ENCODE measurements around the gene GABRA5. TPM values are rescaled to one million over a fixed set of nuclear protein-coding genes. Genes with fewer than 3 reads are reported as not detected.
"Not testable (repeated sequence)": the region's sequence is repeated elsewhere in the genome, so short reads cannot be mapped to it uniquely, and the experiment has no call there.

Gene GABRA5
- polyA plus RNA-seq, 4 donors = 0.24 to 0.36 (median 0.27) TPM

GRCh38 chr15:26875476-26875850, 8.6 kb downstream of the GABRA5 start:
- DNase-seq (ENCODE audit: low read depth in 4 of 4, low spot score in 2 of 4) = no peak

DNA sequence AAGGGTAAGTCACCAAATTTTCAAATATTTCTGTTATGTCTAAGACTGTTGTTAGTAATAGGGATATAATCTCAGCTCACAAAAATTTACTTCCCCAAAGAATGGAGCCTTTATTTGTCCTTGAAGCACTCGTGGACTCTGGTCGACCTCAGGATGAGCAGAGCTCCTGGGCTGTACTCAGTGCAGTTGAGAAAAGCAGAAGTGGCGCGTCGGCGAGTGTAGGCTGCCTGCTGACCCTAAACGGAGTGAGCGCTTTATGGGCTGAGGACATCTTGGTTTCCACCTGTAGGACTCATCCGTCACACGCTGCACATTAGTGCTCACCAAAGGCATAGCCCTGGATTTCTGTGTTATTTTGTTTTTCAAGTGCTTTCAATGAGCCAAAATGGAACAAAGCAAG, 11.0 kb downstream of the GABRA5 start:
- DNase-seq (ENCODE audit: low read depth in 4 of 4, low spot score in 2 of 4) = no peak

- DNase-seq (ENCODE audit: low read depth in 4 of 4, low spot score in 2 of 4) = no peak
Measured at GRCh38 chr15:26879706-26880105, 12.8 kb downstream of the GABRA5 start.

GRCh38 chr15:26882112-26882511, 15.2 kb downstream of the GABRA5 start:
- no peak for DNase-seq (ENCODE audit: low read depth in 4 of 4, low spot score in 2 of 4)

GRCh38 chr15:26882616-26883365, 15.9 kb downstream of the GABRA5 start:
- DNase-seq (ENCODE audit: low read depth in 4 of 4, low spot score in 2 of 4) = no peak

DNA sequence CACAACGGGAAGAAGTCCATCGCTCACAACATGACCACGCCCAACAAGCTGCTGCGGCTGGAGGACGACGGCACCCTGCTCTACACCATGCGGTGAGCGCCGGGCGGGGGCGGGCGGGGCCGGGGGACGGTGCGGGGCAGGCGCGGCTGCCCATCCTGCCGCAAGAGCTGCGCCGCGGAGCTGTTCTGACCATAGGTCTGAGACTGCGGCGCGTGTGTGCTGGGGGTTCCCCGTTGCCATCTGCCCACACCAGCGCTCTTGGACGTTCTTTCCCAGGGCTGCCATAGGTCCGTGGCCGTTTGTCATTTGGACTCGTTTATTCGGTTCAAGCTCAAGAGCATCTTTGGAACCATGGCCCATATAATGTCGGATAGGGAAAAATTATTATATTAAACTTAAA, 16.6 kb downstream of the GABRA5 start:
- no peak for DNase-seq (ENCODE audit: low read depth in 4 of 4, low spot score in 2 of 4)

GRCh38 chr15:26886566-26886965, 19.7 kb downstream of the GABRA5 start:
- no peak for DNase-seq (ENCODE audit: low read depth in 4 of 4, low spot score in 2 of 4)

GRCh38 chr15:26887926-26888666, 21.2 kb downstream of the GABRA5 start:
- DNase-seq (ENCODE audit: low read depth in 4 of 4, low spot score in 2 of 4) = no peak

GRCh38 chr15:26888761-26889160, 21.9 kb downstream of the GABRA5 start:
- no peak for DNase-seq (ENCODE audit: low read depth in 4 of 4, low spot score in 2 of 4)

DNA sequence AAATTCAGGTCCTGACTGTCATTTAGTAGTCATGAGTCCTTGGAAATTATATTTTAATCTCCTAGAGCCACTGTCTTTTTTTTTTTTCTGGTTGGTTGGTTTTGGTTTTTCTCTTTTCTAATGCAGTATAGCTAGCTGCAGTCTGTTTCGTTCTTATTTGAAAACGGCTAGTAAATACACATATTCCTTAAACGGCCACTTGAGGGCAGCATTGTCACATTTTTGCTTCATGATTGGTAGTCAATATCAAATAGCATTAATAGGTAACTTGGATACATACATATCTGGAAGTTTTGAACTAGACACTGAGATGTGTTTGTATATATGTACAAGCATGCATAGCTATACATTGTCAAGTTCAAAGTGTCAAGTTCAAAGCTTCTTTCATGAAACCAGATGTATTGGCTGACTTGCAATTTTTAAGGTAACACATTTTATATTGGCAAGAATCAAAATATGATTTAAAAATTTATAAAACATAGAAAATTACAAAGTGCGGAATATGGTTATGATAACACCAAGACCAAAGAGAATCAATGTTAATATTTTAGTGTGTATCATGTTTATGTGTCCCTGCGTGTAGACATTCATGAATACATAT, 22.5 kb downstream of the GABRA5 start:
- DNase-seq (ENCODE audit: low read depth in 4 of 4, low spot score in 2 of 4) = no peak

- DNase-seq (ENCODE audit: low read depth in 4 of 4, low spot score in 2 of 4) = no peak
Measured at GRCh38 chr15:26890451-26890850, 23.6 kb downstream of the GABRA5 start.

GRCh38 chr15:26890988-26891387, 24.1 kb downstream of the GABRA5 start:
- DNase-seq (ENCODE audit: low read depth in 4 of 4, low spot score in 2 of 4) = no peak

DNA sequence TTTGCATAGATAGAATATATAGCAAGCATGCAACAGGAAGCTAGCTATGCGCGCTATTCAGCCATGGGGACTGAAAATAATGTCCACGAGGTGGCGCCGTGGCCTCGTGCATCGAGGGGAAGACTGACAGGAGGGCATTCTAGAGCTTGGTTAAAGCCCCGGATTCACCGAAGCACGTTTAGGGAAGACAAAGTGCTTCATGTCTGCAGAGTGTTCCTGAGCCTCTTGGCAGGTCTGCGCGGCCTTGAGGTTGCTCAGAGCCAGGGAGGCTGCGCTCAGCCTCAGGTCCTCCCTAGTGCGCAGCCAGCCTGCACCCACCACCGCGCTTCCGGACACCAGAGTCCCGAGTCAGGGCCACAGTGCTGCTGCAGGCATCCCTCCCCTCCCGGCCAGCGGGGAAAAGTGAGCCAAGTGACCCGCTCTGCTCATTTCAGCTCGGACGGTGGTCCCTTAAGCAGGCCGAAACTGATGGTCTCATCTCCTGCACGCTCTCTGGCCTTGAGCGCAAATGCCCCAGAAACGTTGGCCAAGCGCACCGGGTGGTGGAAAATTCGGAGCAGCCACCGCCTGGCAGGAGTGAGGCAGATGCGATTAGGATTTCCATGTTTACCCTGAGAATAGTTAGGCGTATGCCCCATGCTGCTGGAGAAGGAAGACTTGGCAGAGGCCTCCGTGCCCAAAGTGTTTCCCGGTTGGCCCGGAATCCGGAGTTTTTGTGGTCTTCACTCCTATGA, 24.8 kb downstream of the GABRA5 start:
- DNase-seq (ENCODE audit: low read depth in 4 of 4, low spot score in 2 of 4) = peak; percentile 59 to 80 (median 68)

DNA sequence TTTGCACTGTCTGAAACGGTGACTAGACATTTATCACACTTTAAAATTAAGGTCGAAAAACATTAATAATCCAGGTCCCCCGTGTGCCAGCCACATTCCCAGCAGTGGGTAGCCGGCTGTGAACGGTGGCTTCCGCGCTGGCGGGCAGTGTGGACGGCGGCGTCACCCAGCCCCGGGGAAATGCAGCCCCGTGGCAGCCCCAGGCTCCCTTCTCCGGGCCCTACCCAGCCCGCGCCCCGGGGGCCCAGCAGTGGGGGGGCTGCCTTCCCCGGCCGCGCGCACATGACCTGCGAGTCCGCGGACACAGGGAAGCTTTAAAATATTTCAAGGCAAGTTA, 25.3 kb downstream of the GABRA5 start:
- no peak for DNase-seq (ENCODE audit: low read depth in 4 of 4, low spot score in 2 of 4)

GRCh38 chr15:26892678-26893077, 25.8 kb downstream of the GABRA5 start:
- DNase-seq (ENCODE audit: low read depth in 4 of 4, low spot score in 2 of 4) = no peak

DNA sequence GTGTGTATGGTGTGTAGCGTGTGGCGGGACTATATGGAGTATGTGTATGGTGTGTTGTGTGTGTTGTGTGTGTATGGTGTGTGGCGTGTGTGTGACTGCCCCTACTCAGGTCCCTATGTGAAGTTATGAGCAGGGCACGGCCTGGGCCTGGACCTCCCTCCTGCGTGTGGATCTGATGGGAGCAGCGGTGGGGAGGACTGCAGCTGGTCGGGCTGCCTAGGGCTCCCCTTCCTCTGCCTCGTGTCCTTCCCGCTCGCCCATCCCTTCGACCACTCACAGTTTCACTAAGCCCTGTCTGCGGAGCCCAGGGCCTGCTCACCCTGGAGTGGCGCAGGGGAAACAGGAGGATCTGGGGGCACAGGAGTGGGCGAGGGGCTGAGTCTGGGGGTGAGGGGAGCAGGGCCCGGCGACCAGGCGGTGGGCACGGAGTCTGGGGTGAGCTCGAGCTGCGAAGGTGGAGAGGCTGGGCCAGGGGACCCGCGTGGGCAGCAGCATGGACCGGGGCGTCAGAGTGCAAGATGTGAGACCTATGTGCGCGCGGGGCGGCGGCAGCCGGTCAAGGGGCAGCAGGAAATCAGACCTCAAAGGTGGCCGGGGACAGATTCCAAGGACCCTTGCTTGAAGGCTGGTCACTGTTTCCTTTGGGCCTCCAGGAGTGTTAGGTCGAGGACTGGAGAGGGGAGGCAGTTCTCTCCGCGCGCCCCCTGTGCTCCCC, 26.6 kb downstream of the GABRA5 start:
- no peak for DNase-seq (ENCODE audit: low read depth in 4 of 4, low spot score in 2 of 4)

DNA sequence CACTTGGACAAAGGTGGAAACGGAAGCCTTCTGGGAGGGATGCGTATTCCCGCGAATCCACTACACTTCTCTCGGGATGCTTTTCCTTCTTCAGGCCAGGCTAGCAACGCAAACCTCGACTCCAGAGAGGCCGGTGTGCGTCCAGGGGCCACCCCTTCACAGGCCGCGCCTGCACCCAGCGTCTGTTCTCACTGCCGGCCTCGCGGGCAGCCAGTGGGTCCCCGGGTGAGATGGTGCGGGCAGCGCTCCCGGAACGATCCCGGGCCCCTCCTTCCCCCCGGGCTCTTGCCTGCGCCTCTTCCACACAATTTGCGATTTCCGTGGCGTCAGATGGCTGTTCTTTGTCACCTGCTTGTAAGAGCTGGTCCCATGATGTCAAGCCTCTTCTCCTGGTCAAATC, 27.3 kb downstream of the GABRA5 start:
- DNase-seq (ENCODE audit: low read depth in 4 of 4, low spot score in 2 of 4) = no peak

DNA sequence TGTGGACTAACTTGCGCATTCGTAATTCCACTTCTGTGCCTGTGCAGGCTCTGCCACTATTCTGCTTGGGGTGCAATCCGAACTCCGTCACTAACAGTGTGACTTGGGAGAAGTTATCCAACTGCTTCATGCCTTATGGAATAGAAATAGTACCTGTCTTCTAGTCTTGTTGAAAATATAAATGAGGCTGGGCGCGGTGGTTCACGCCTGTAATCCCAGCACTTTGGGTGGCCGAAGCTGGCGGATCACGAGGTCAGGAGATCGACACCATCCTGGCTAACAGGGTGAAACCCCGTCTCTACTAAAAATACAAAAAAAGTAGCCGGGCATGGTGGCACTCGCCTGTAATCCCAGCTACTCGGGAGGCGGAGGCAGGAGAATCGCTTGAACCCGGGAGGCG, 28.5 kb downstream of the GABRA5 start:
- DNase-seq (ENCODE audit: low read depth in 4 of 4, low spot score in 2 of 4) = not testable (repeated sequence)

DNA sequence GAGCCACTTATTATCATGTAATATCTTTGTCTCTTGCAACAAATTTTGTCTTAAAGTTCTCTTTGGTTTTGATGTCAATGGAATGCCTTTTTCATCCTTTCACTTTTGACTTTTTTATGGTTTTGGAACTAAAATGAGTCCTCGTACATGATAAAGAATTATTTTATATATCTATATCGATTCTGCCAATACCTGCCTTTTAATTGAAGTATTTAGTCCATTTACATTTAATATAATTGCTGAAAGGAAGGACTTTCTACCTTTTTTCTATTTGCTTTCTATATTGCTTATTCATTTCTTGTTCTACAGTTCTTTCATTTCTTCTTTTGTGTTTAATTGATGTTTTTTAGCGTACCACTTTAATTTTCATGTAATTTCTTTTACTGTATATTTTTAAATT, 32.8 kb downstream of the GABRA5 start:
- no peak for DNase-seq (ENCODE audit: low read depth in 4 of 4, low spot score in 2 of 4)

- DNase-seq (ENCODE audit: low read depth in 4 of 4, low spot score in 2 of 4) = no peak
Measured at GRCh38 chr15:26901041-26901440, 34.2 kb downstream of the GABRA5 start.

DNA sequence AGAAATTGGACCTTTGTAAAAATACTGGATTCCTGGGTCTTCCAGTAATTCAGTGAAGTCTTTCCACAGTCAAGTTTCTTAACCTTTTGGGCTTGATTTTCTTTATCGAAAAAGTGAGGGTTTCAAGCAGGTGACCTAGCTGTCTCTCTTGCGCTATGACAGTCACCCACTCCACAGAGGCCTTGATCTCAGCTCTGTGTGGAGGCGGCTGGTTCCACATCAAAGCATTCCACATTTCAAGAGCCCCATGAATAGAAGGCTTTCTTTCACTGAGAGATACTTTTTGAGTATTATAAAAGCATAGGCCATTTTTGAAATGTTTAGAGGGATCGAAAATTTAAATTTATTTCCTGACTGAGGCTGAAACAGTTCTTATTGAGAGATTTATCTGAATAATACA, 43.9 kb downstream of the GABRA5 start:
- no peak for DNase-seq (ENCODE audit: low read depth in 4 of 4, low spot score in 2 of 4)

All from left renal cortex interstitium (tissue), 4 donors.